Memory B cell (primary cell): Measurements from ENCODE around the gene ANKRD40.
"Not testable (repeated sequence)": the region's sequence is repeated elsewhere in the genome, so short reads cannot be mapped to it uniquely, and the experiment has no call there.

Source experiments
- ATAC-seq: fragments of 150-1000 bp; cut with Tn5 transposase; 2 replicates; pipeline ENCODE4 v1.10.0; 2021; ENCODE audit warnings: low read depth, mild to moderate bottlenecking, moderate library complexity
- DNase-seq, 2 donors: peaks; one replicate each; pipeline ENCODE4 v3.0.0; 2022; ENCODE audit warnings: low spot score in 2 of 2
- H3K27ac Mint-ChIP-seq: one replicate; pipeline ENCODE4 v1.8.0; 2022; ENCODE audit warnings: mild to moderate bottlenecking, moderate library complexity, mixed read lengths
- H3K27me3 Mint-ChIP-seq: one replicate; pipeline ENCODE4 v1.8.0; 2022; ENCODE audit warnings: mixed read lengths
- H3K36me3 Mint-ChIP-seq: one replicate; pipeline ENCODE4 v1.8.0; 2022; ENCODE audit warnings: mild to moderate bottlenecking, mixed read lengths
- H3K4me1 Mint-ChIP-seq: one replicate; pipeline ENCODE4 v1.8.0; 2022; ENCODE audit warnings: mixed read lengths
- H3K4me3 Mint-ChIP-seq: one replicate; pipeline ENCODE4 v1.8.0; 2022; ENCODE audit warnings: mild to moderate bottlenecking, moderate library complexity, mixed read lengths
- H3K9me3 Mint-ChIP-seq: one replicate; pipeline ENCODE4 v1.8.0; 2022; ENCODE audit warnings: mixed read lengths

Gene ANKRD40

GRCh38 chr17:50721194-50722010, 13.7 kb upstream of the ANKRD40 start:
- H3K9me3 Mint-ChIP-seq, result no peaks in the 10 kb centered on the region
- ATAC-seq, result no peak
- peaks cover 32% of the 10 kb centered on the region for H3K4me1 Mint-ChIP-seq
- H3K36me3 Mint-ChIP-seq, result peaks cover 2% of the 10 kb centered on the region
- H3K27ac Mint-ChIP-seq, result peak overlapping the region; percentile 99
- H3K27me3 Mint-ChIP-seq, result no peaks in the 10 kb centered on the region
- no peak for DNase-seq
- H3K4me3 Mint-ChIP-seq, result peak overlapping the region; percentile 97

GRCh38 chr17:50719924-50720794, 12.4 kb upstream of the ANKRD40 start:
- Mint-ChIP-seq H3K27me3 (no peaks in the 10 kb centered on the region), H3K27ac (peak overlapping the region; percentile 99), H3K4me3 (peak overlapping the region; percentile 97), H3K36me3 (peaks cover 2% of the 10 kb centered on the region), H3K9me3 (no peaks in the 10 kb centered on the region), H3K4me1 (peaks cover 27% of the 10 kb centered on the region)
- ATAC-seq (no peak), DNase-seq (no peak)

GRCh38 chr17:50719144-50719923, 11.6 kb upstream of the ANKRD40 start, which contains the start of gene LUC7L3:
Gene LUC7L3, plus strand, starts transcription at chr17:50719603. Its CDS starts 130 bp downstream, at chr17:50719733.
- Mint-ChIP-seq H3K4me3 (peak within 1 kb of the TSS; percentile 97), H3K27me3 (no peaks in the 10 kb centered on the region), H3K36me3 (peaks cover under 1% of the 10 kb centered on the region), H3K9me3 (no peaks in the 10 kb centered on the region), H3K4me1 (peaks cover 22% of the 10 kb centered on the region), H3K27ac (peak within 1 kb of the TSS; percentile 99)
- DNase-seq (peak; percentile 93 to 97), ATAC-seq (peak; percentile 92)

GRCh38 chr17:50715471-50715870, 7.8 kb upstream of the ANKRD40 start:
- H3K4me3 Mint-ChIP-seq, result no peak overlapping the region
- no peak for DNase-seq
- no peaks in the 10 kb centered on the region for H3K9me3 Mint-ChIP-seq
- no peak overlapping the region for H3K27ac Mint-ChIP-seq
- H3K36me3 Mint-ChIP-seq, result no peaks in the 10 kb centered on the region
- no peaks in the 10 kb centered on the region for H3K27me3 Mint-ChIP-seq
- peaks cover 6% of the 10 kb centered on the region for H3K4me1 Mint-ChIP-seq
- ATAC-seq, result no peak

- no peaks in the 10 kb centered on the region for H3K27me3 Mint-ChIP-seq
- H3K4me1 Mint-ChIP-seq, result peaks cover 18% of the 10 kb centered on the region
- DNase-seq (no peak), ATAC-seq (no peak)
- H3K27ac Mint-ChIP-seq, result no peak overlapping the region
- H3K36me3 Mint-ChIP-seq, result no peaks in the 10 kb centered on the region
- no peaks in the 10 kb centered on the region for H3K9me3 Mint-ChIP-seq
- H3K4me3 Mint-ChIP-seq, result no peak overlapping the region
Observed at GRCh38 chr17:50712641-50713040, 4.9 kb upstream of the ANKRD40 start.

GRCh38 chr17:50710650-50711049, 2.9 kb upstream of the ANKRD40 start:
- H3K4me3 Mint-ChIP-seq, result no peak overlapping the region
- H3K27me3 Mint-ChIP-seq, result no peaks in the 10 kb centered on the region
- H3K27ac Mint-ChIP-seq, result no peak overlapping the region
- peaks cover 18% of the 10 kb centered on the region for H3K4me1 Mint-ChIP-seq
- DNase-seq (no peak), ATAC-seq (no peak)
- no peaks in the 10 kb centered on the region for H3K9me3 Mint-ChIP-seq
- H3K36me3 Mint-ChIP-seq, result no peaks in the 10 kb centered on the region

- Mint-ChIP-seq H3K4me3 (no peak overlapping the region), H3K9me3 (no peaks in the 10 kb centered on the region), H3K27me3 (no peaks in the 10 kb centered on the region), H3K36me3 (peaks cover 2% of the 10 kb centered on the region), H3K27ac (no peak overlapping the region), H3K4me1 (peaks cover 20% of the 10 kb centered on the region)
- ATAC-seq (no peak), DNase-seq (no peak)
Observed at GRCh38 chr17:50710025-50710424, 2.3 kb upstream of the ANKRD40 start.

GRCh38 chr17:50709053-50709452, 1.3 kb upstream of the ANKRD40 start:
- H3K36me3 Mint-ChIP-seq, result not testable (repeated sequence)

GRCh38 chr17:50708050-50709000, 611 bp upstream of the ANKRD40 start:
- Mint-ChIP-seq H3K27ac (peak overlapping the region; percentile 99), H3K27me3 (no peaks in the 10 kb centered on the region), H3K4me3 (peak overlapping the region; percentile 99), H3K4me1 (peaks cover 27% of the 10 kb centered on the region), H3K36me3 (peaks cover 8% of the 10 kb centered on the region), H3K9me3 (no peaks in the 10 kb centered on the region)
- DNase-seq (no peak), ATAC-seq (peak; percentile 7)

More at GRCh38 chr17:50709053-50709452, 1.3 kb upstream of the ANKRD40 start:
- ATAC-seq, DNase-seq, H3K27me3 Mint-ChIP-seq, H3K4me3 Mint-ChIP-seq, H3K9me3 Mint-ChIP-seq: not testable (repeated sequence)
- peak overlapping the region; percentile 99 for H3K27ac Mint-ChIP-seq
- peaks cover 21% of the 10 kb centered on the region for H3K4me1 Mint-ChIP-seq

- peak overlapping the region; percentile 45 for H3K27ac Mint-ChIP-seq
- no peak overlapping the region for H3K4me3 Mint-ChIP-seq
- H3K27me3 Mint-ChIP-seq, result no peaks in the 10 kb centered on the region
- peaks cover 27% of the 10 kb centered on the region for H3K4me1 Mint-ChIP-seq
- ATAC-seq (no peak), DNase-seq (no peak)
- peaks cover 28% of the 10 kb centered on the region for H3K36me3 Mint-ChIP-seq
- no peaks in the 10 kb centered on the region for H3K9me3 Mint-ChIP-seq
Observed at GRCh38 chr17:50703162-50703561, 4.6 kb downstream of the ANKRD40 start.

- no peak for ATAC-seq
- Mint-ChIP-seq H3K36me3 (peaks cover 38% of the 10 kb centered on the region), H3K4me1 (peaks cover 22% of the 10 kb centered on the region), H3K4me3 (no peak overlapping the region), H3K9me3 (no peaks in the 10 kb centered on the region), H3K27me3 (no peaks in the 10 kb centered on the region), H3K27ac (no peak overlapping the region)
- DNase-seq, result no peak
Observed at GRCh38 chr17:50699410-50699809, 8.3 kb downstream of the ANKRD40 start.

- H3K36me3 Mint-ChIP-seq, result peaks cover 33% of the 10 kb centered on the region
- ATAC-seq, result no peak
- peak overlapping the region; percentile 76 for H3K27ac Mint-ChIP-seq
Observed at GRCh38 chr17:50697663-50698272, 9.9 kb downstream of the ANKRD40 start.

More at GRCh38 chr17:50697663-50698272, 9.9 kb downstream of the ANKRD40 start:
- Mint-ChIP-seq H3K9me3 (no peaks in the 10 kb centered on the region), H3K4me1 (peaks cover 13% of the 10 kb centered on the region), H3K4me3 (no peak overlapping the region), H3K27me3 (no peaks in the 10 kb centered on the region)
- no peak for DNase-seq
